Sigmoid colon (tissue), 7 donors: Measurements from ENCODE around the gene ANK2. TPM values are rescaled to one million over a fixed set of nuclear protein-coding genes. Genes with fewer than 3 reads are reported as not detected.

Source experiments
- DNase-seq: peaks from one replicate; pipeline ENCODE4 v3.0.0-alpha.2; 2019
- H3K27ac ChIP-seq, 4 donors: fragments of 200-600 bp; sonication (generic); one replicate each; pipeline ENCODE4 v1.5.1; 2016 to 2019; ENCODE audit warnings: mild to moderate bottlenecking in 1 of 4
- H3K27me3 ChIP-seq, 3 donors: fragments of 200-600 bp; sonication (generic); one replicate each; pipeline ENCODE4 v1.5.1; 2019; ENCODE audit warnings: mild to moderate bottlenecking in 1 of 3
- H3K36me3 ChIP-seq, 4 donors: fragments of 200-600 bp; sonication (generic); one replicate each; pipeline ENCODE4 v1.5.1; 2016 to 2019
- H3K4me1 ChIP-seq, 4 donors: fragments of 200-600 bp; sonication (generic); one replicate each; pipeline ENCODE4 v1.5.1; 2017 to 2019
- H3K4me3 ChIP-seq, 4 donors: fragments of 200-600 bp; sonication (generic); one replicate each; pipeline ENCODE4 v1.5.1; 2017 to 2019; ENCODE audit warnings: mild to moderate bottlenecking in 2 of 4, moderate library complexity in 1 of 4
- H3K9me3 ChIP-seq, 4 donors: fragments of 200-600 bp in 3 of 4; sonication (generic) in 3 of 4; one replicate each; pipeline versions ENCODE4 v1.5.1 to v1.6.1; 2013 to 2019
- EP300 ChIP-seq, 4 donors: sonication (generic); formaldehyde crosslinking; IDR thresholded peaks; one replicate each; pipeline ENCODE4 v1.6.1; 2017; ENCODE audit warnings: antibody characterized with exemption in 4 of 4
- POLR2A ChIP-seq, 2 donors: fragments of 450-650 bp; IDR thresholded peaks; one replicate each; pipeline ENCODE4 v1.6.1; 2016; ENCODE audit warnings: antibody characterized with exemption in 2 of 2, mild to moderate bottlenecking in 2 of 2, moderate library complexity in 2 of 2
- POLR2AphosphoS5 ChIP-seq, 4 donors: sonication (generic); formaldehyde crosslinking; IDR thresholded peaks; one replicate each; pipeline ENCODE4 v1.6.1; 2017; ENCODE audit warnings: antibody characterized with exemption in 4 of 4
- WGBS, 2 donors: extraction: QIAGEN DNeasy Blood & Tissue Kit; methylation state at CpG; one replicate each; pipeline ENCODE4 v1.1.7; 2013; 5-methylcytosine and 5-hydroxymethylcytosine counted together
- intact Hi-C: fragments of 100-400 bp; cut with DNase I; formaldehyde crosslinking; loops from one replicate; pipeline ENCODE4 v1.15.1; 2023
- polyA plus RNA-seq, 3 donors: library from polyadenylated mRNA; stranded (reverse); fragments of 200-250 nt; gene quantifications; one replicate each; pipeline ENCODE4 v1.2.3, GENCODE V29; 2013
- total RNA-seq, 4 donors: library from RNA; depleted of rRNA; stranded (reverse); fragments of >200 nt; gene quantifications; one replicate each; pipeline ENCODE4 v1.1.0, GENCODE V29; 2016
- TF ChIP-seq, protein P1 (sequence below), 4 experiments: fragments of 450-650 bp in 3 of 4; fragments of 200-600 bp in 1 of 4; IDR thresholded peaks; one replicate each; pipeline ENCODE4 v1.5.1; 2016 to 2019; ENCODE audit warnings: antibody characterized with exemption in 4 of 4, mild to moderate bottlenecking in 3 of 4, moderate library complexity in 2 of 4
- donor health status: healthy with polysubstance abuse.
- donor health status: Bipolar disorder and iron deficiency.
- donor health status: healthy.

Gene ANK2
- total and polyA plus RNA-seq, 7 donors = 1.4 to 141 (median 69.8) TPM

DNA sequence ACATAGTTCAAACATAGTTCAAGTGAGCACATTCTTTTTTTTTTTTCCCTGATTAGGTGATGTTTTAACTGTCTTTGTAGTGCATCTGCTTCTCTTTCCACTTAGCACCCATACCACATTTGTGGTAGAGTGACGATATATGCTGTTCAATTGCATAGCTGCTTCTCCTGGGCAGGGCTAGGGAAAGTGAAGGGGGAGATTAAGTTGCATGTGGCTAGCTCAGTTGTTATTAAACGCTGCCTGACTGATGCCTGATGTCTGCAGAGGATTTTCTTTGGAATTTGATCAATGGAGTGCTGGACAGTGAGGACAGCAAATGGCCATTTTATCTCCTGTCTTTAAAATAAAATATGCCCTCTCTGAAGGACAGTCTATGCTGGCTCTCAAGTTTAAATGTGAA lies 63.7 kb downstream of the ANK2 start:
- DNase-seq = no peak
- Histone ChIP-seq H3K36me3 (no peaks in the 10 kb centered on the region), H3K4me1 (peaks cover 0 to 12% (median 9%) of the 10 kb centered on the region in 4 donors), H3K4me3 (no peak overlapping the region), H3K27me3 (no peaks in the 10 kb centered on the region), H3K9me3 (no peaks in the 10 kb centered on the region), H3K27ac (no peak overlapping the region)
- no peak for TF ChIP-seq POLR2AphosphoS5 (IDR thresholded peaks at IDR 0.05)
- TF ChIP-seq POLR2A (IDR thresholded peaks at IDR 0.05) = no peak
- TF ChIP-seq, protein P1, sequence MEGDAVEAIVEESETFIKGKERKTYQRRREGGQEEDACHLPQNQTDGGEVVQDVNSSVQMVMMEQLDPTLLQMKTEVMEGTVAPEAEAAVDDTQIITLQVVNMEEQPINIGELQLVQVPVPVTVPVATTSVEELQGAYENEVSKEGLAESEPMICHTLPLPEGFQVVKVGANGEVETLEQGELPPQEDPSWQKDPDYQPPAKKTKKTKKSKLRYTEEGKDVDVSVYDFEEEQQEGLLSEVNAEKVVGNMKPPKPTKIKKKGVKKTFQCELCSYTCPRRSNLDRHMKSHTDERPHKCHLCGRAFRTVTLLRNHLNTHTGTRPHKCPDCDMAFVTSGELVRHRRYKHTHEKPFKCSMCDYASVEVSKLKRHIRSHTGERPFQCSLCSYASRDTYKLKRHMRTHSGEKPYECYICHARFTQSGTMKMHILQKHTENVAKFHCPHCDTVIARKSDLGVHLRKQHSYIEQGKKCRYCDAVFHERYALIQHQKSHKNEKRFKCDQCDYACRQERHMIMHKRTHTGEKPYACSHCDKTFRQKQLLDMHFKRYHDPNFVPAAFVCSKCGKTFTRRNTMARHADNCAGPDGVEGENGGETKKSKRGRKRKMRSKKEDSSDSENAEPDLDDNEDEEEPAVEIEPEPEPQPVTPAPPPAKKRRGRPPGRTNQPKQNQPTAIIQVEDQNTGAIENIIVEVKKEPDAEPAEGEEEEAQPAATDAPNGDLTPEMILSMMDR (IDR thresholded peaks at IDR 0.05) = no peak
- TF ChIP-seq EP300 (IDR thresholded peaks at IDR 0.05) = no peak
- intact Hi-C loops = no loop called here
- WGBS, 2 donors = 85 to 88% methylated on average over 2 of the region's 2 CpGs

DNA sequence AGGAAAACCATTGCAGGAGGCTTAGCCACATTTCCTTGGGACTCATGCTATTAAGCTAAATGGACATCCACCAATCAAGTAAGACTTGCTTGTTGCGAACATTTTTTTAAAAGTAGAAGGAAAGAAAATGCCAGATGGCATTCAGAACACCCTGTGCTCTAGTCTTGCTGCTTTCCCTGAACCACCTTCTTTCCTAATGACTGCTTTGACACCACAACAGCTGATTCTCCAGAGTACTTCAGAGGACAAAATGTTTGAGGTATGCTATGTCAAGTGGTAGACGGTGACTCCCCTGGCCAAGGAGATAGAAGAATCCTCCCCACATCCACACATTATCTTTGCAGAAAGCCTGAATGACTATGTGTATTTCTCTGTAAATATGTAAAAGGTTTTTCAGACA lies 65.4 kb downstream of the ANK2 start:
- no peak for DNase-seq
- Histone ChIP-seq H3K4me3 (no peak overlapping the region), H3K4me1 (peaks cover 0 to 12% (median 9%) of the 10 kb centered on the region in 4 donors)

DNA sequence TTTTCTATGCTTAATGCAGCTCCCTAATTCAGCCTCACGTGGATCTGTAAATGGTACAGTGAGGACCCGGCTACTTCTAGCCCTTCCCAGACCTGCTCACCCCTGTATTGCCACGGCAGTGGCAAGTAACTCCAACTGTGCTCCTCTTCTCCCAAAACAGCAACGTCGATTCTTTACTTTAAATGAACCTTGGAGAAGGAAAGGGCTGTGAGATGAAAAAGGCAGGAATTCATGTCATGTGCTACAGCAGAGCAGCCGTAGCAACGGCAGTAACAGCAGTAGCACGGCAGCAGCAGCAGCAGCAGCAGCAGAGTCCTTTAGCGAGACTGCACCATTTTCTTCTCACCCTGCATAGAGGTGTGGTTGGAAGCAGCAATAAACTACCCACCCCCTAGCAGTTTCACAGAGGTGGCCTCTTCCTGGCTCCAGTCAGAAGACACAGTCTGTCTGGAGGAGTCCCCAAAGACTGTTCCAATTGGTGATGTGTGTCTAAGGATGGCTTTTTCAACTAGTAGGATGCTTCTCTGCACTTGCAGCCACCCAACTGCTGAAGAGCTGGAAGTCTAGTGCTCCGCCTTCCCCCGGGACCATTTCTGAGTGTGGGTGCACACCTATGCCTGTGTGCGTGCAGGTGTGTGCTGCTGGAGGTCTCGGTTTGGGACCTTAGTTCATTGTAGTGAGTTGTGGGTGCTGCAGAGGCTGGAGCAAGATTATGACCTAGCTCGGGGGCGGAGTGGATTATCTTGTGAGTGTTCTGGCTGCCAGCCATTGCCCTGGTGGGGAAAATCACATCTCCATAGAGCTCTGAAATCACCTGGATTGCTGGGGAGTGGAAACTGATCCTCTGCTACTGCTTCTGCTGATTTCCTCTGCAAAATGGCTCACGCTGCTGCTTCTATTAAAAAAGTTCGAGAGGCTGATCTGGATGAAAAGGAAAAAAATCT lies 67.2 kb downstream of the ANK2 start:
- no peaks in the 10 kb centered on the region for H3K36me3 ChIP-seq
- WGBS, 2 donors = 19 to 54% methylated on average over 17 of the region's 17 CpGs
- H3K9me3 ChIP-seq = no peaks in the 10 kb centered on the region
- peak overlapping the region in 2 of 4 donors; percentile 6 to 19 for H3K4me3 ChIP-seq
- H3K27ac ChIP-seq = peak overlapping the region in 2 of 4 donors; percentile 29 to 36
- H3K27me3 ChIP-seq = no peaks in the 10 kb centered on the region
- no peak for DNase-seq
- intact Hi-C loops = no loop called here
- TF ChIP-seq POLR2A (IDR thresholded peaks at IDR 0.05) = no peak
- no peak for TF ChIP-seq POLR2AphosphoS5 (IDR thresholded peaks at IDR 0.05)
- TF ChIP-seq EP300 (IDR thresholded peaks at IDR 0.05) = no peak
- TF ChIP-seq, protein P1 (IDR thresholded peaks at IDR 0.05) = no peak
- peaks cover 0 to 12% (median 9%) of the 10 kb centered on the region in 4 donors for H3K4me1 ChIP-seq

More for the DNA sequence above, 65.4 kb downstream of the ANK2 start:
- Histone ChIP-seq H3K9me3 (no peaks in the 10 kb centered on the region), H3K36me3 (no peaks in the 10 kb centered on the region), H3K27ac (no peak overlapping the region), H3K27me3 (no peaks in the 10 kb centered on the region)
- intact Hi-C loops = no loop called here
- WGBS, 2 donors = 93 to 95% methylated on average over 2 of the region's 2 CpGs
- no peak for TF ChIP-seq EP300 (IDR thresholded peaks at IDR 0.05)
- TF ChIP-seq, protein P1 (IDR thresholded peaks at IDR 0.05) = no peak
- no peak for TF ChIP-seq POLR2AphosphoS5 (IDR thresholded peaks at IDR 0.05)
- no peak for TF ChIP-seq POLR2A (IDR thresholded peaks at IDR 0.05)

DNA sequence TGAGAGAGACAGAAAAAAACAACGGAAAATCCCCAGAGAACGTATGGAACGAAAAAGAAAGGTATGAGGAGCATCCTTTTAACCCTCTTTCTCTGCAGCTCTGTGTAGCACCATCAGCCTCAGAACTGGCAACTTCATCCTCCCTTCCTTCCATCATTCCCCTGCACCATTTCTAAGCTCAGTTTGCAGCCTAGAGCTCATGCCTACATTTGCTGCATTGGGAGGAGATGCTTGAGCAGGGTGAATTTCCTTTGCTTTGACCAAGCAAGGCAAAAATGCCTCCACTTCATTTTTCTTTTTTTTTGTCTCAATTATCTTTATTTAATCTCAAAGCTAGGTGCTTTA lies 67.9 kb downstream of the ANK2 start:
- intact Hi-C loops = no loop called here
- Histone ChIP-seq H3K36me3 (no peaks in the 10 kb centered on the region), H3K9me3 (no peaks in the 10 kb centered on the region), H3K4me1 (peaks cover 0 to 12% (median 9%) of the 10 kb centered on the region in 4 donors), H3K27ac (no peak overlapping the region), H3K4me3 (no peak overlapping the region), H3K27me3 (no peaks in the 10 kb centered on the region)
- no peak for DNase-seq
- WGBS, 2 donors = 48 to 77% methylated on average over 3 of the region's 3 CpGs
- TF ChIP-seq POLR2AphosphoS5 (IDR thresholded peaks at IDR 0.05) (no peak), EP300 (IDR thresholded peaks at IDR 0.05) (no peak), POLR2A (IDR thresholded peaks at IDR 0.05) (no peak)
- TF ChIP-seq, protein P1 (IDR thresholded peaks at IDR 0.05) = no peak
